ENCODE measurements around the gene ECHDC1.

The ECHDC1 gene

DNA sequence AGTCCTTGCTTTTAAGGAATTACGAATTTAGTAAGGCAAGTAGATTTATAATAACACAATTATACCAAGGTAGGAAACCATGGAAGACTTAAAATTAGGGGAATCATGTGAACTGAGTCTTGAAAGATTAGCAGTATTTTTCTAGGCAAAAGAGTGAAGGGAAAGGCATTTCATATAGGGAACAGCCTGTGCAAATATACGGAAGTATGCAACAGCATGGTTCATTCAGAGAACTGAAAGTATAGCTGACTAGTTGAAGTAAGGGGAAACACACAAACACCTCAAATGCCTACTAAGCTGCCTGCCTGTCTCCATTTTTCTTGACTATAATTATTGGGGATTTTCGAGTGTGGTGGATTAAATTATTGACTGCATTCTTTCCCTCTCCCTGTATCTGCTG lies 39.0 kb upstream of the ECHDC1 start:
- H3K9me2 ChIP-seq (ENCODE audit: low read depth, low read length): no peaks in the 10 kb centered on the region
- H3K27me3 ChIP-seq (ENCODE audit: insufficient read depth, low read length): no peaks in the 10 kb centered on the region
- H3K4me1 ChIP-seq (ENCODE audit: insufficient read depth, low read length, severe bottlenecking): no peaks in the 10 kb centered on the region
- H3K4me2 ChIP-seq (ENCODE audit: low read length): no peak overlapping the region
- no peaks in the 10 kb centered on the region for H4K20me1 ChIP-seq (ENCODE audit: insufficient read depth, low read length)
- TF ChIP-seq EZH2 (IDR thresholded peaks at IDR 0.05; ENCODE audit: borderline replicate concordance, low read length): no peak
- TF ChIP-seq, protein P1, sequence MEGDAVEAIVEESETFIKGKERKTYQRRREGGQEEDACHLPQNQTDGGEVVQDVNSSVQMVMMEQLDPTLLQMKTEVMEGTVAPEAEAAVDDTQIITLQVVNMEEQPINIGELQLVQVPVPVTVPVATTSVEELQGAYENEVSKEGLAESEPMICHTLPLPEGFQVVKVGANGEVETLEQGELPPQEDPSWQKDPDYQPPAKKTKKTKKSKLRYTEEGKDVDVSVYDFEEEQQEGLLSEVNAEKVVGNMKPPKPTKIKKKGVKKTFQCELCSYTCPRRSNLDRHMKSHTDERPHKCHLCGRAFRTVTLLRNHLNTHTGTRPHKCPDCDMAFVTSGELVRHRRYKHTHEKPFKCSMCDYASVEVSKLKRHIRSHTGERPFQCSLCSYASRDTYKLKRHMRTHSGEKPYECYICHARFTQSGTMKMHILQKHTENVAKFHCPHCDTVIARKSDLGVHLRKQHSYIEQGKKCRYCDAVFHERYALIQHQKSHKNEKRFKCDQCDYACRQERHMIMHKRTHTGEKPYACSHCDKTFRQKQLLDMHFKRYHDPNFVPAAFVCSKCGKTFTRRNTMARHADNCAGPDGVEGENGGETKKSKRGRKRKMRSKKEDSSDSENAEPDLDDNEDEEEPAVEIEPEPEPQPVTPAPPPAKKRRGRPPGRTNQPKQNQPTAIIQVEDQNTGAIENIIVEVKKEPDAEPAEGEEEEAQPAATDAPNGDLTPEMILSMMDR (IDR thresholded peaks at IDR 0.05; ENCODE audit: low read length): no peak
- H2AFZ ChIP-seq (ENCODE audit: low read length): no peak overlapping the region
- H3K27ac ChIP-seq (ENCODE audit: low read depth, low read length, poor library complexity, severe bottlenecking): no peak overlapping the region
- no peaks in the 10 kb centered on the region for H3K79me2 ChIP-seq (ENCODE audit: insufficient read depth, low read length)
- no peaks in the 10 kb centered on the region for H3K9me3 ChIP-seq (ENCODE audit: low read length)
- no peak overlapping the region for H3K4me3 ChIP-seq (ENCODE audit: low read depth, low read length, poor library complexity, severe bottlenecking)
- no peak overlapping the region for H3K9ac ChIP-seq (ENCODE audit: low read length)
- H3K36me3 ChIP-seq (ENCODE audit: insufficient read depth, low read length): no peaks in the 10 kb centered on the region
- H3F3A ChIP-seq (ENCODE audit: insufficient read depth, low read length): no peaks in the 10 kb centered on the region

DNA sequence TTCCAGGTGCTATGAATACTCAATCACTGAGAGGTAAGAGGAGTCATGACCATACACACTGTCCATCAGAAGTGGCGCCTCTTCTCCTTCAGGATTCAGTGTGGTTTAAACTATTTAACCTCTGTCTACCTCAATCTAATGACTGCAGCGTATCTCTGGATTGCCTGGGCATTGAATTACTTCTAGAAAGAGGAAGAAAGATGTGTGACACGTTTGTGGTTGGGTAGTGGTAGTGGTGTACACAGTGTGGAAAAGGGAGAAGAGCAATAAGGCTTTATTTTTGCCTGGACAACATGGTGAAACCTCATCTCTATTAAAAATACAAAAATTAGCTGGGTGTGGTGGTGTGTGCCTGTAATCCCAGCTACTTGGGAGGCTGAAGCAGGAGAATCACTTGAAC lies 38.0 kb upstream of the ECHDC1 start:
- Histone ChIP-seq H3K9ac (ENCODE audit: low read length) (no peak overlapping the region), H3K4me1 (ENCODE audit: insufficient read depth, low read length, severe bottlenecking) (no peaks in the 10 kb centered on the region), H3K9me3 (ENCODE audit: low read length) (no peaks in the 10 kb centered on the region), H2AFZ (ENCODE audit: low read length) (no peak overlapping the region), H3K79me2 (ENCODE audit: insufficient read depth, low read length) (no peaks in the 10 kb centered on the region), H3K27ac (ENCODE audit: low read depth, low read length, poor library complexity, severe bottlenecking) (no peak overlapping the region), H4K20me1 (ENCODE audit: insufficient read depth, low read length) (no peaks in the 10 kb centered on the region), H3K4me3 (ENCODE audit: low read depth, low read length, poor library complexity, severe bottlenecking) (no peak overlapping the region), H3K4me2 (ENCODE audit: low read length) (no peak overlapping the region), H3K9me2 (ENCODE audit: low read depth, low read length) (no peaks in the 10 kb centered on the region), H3F3A (ENCODE audit: insufficient read depth, low read length) (no peaks in the 10 kb centered on the region), H3K27me3 (ENCODE audit: insufficient read depth, low read length) (no peaks in the 10 kb centered on the region), H3K36me3 (ENCODE audit: insufficient read depth, low read length) (no peaks in the 10 kb centered on the region)
- TF ChIP-seq EZH2 (IDR thresholded peaks at IDR 0.05; ENCODE audit: borderline replicate concordance, low read length): no peak
- TF ChIP-seq, protein P1 (IDR thresholded peaks at IDR 0.05; ENCODE audit: low read length): no peak

DNA sequence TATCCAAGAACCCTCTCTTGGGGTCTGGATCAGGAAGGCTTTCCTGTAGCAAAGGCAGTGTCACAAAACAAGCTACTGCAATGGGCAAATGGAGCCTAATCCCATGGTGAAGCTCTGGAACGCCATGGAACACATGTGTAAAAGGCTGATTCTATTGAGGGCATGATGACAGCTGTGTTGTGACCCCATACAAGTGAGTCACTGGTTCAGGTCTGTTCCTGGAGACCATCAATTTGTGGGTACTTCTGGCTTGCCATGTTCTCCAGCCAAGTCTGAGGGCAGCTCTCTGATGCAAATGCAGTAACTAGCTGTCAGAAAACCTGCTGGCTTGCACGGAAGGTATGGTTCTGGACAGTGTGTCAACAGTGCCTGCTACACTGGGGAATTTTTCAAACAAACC lies 33.3 kb upstream of the ECHDC1 start:
- Histone ChIP-seq H4K20me1 (ENCODE audit: insufficient read depth, low read length) (no peaks in the 10 kb centered on the region), H3K4me3 (ENCODE audit: low read depth, low read length, poor library complexity, severe bottlenecking) (no peak overlapping the region), H3K9me2 (ENCODE audit: low read depth, low read length) (no peaks in the 10 kb centered on the region), H3K4me1 (ENCODE audit: insufficient read depth, low read length, severe bottlenecking) (no peaks in the 10 kb centered on the region), H3K79me2 (ENCODE audit: insufficient read depth, low read length) (no peaks in the 10 kb centered on the region), H3K27ac (ENCODE audit: low read depth, low read length, poor library complexity, severe bottlenecking) (no peak overlapping the region), H3K27me3 (ENCODE audit: insufficient read depth, low read length) (no peaks in the 10 kb centered on the region), H3K9ac (ENCODE audit: low read length) (no peak overlapping the region), H3K9me3 (ENCODE audit: low read length) (no peaks in the 10 kb centered on the region), H2AFZ (ENCODE audit: low read length) (no peak overlapping the region), H3F3A (ENCODE audit: insufficient read depth, low read length) (no peaks in the 10 kb centered on the region), H3K4me2 (ENCODE audit: low read length) (no peak overlapping the region), H3K36me3 (ENCODE audit: insufficient read depth, low read length) (no peaks in the 10 kb centered on the region)
- TF ChIP-seq EZH2 (IDR thresholded peaks at IDR 0.05; ENCODE audit: borderline replicate concordance, low read length): no peak
- TF ChIP-seq, protein P1 (IDR thresholded peaks at IDR 0.05; ENCODE audit: low read length): no peak

Measured in OCI-LY1 (cell line).